ENCODE data around the gene PRKCE.
"Not testable (repeated sequence)": the region's sequence is repeated elsewhere in the genome, so short reads cannot be mapped to it uniquely, and the experiment has no call there.

Gene PRKCE

DNA sequence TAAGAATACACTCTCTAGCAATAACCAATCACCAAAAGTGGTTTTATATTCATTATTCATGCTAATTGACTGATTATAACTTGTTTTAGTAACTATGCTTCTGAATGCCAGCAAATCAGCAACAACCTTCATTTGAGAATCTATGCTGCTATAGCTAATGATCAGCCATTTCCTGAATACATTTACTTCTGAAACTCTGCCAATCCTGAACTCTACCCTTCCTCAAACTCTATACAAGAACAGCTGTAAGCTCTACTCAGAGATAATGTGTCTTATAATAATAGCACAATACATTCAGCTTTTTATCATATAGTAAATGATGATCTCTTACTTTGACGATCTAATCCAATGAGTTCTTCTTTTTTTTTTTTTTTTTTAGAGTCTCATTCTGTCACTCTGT, 560.0 kb downstream of the PRKCE start:
- TF ChIP-seq, protein P1, sequence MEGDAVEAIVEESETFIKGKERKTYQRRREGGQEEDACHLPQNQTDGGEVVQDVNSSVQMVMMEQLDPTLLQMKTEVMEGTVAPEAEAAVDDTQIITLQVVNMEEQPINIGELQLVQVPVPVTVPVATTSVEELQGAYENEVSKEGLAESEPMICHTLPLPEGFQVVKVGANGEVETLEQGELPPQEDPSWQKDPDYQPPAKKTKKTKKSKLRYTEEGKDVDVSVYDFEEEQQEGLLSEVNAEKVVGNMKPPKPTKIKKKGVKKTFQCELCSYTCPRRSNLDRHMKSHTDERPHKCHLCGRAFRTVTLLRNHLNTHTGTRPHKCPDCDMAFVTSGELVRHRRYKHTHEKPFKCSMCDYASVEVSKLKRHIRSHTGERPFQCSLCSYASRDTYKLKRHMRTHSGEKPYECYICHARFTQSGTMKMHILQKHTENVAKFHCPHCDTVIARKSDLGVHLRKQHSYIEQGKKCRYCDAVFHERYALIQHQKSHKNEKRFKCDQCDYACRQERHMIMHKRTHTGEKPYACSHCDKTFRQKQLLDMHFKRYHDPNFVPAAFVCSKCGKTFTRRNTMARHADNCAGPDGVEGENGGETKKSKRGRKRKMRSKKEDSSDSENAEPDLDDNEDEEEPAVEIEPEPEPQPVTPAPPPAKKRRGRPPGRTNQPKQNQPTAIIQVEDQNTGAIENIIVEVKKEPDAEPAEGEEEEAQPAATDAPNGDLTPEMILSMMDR (IDR thresholded peaks at IDR 0.05; ENCODE audit: extremely low read depth, missing control alignments) = no peak
- DNase-seq (ENCODE audit: low spot score) = no peak

GRCh38 chr2:46213906-46214305, 562.4 kb downstream of the PRKCE start:
- TF ChIP-seq, protein P1 (IDR thresholded peaks at IDR 0.05; ENCODE audit: extremely low read depth, missing control alignments) = no peak
- DNase-seq (ENCODE audit: low spot score) = no peak

DNA sequence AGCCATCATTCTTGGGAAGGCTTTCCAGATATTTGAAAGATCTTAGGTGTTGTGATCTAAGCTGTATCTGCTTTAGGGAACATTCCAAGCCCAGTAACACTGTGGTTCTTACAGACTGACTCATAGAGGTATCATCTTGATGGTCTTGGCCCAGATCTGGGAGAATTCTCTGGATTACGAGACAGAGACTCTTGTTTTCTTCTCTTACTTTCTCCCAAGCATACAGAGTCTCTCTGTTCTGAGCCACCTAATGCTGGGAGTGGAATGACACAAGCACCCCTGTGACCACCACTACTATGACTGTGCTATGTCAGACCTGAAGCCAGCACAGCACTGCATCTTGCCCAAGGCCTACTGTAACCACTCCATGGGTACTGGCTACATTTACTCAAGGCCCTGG, 564.7 kb downstream of the PRKCE start:
- no peak for DNase-seq (ENCODE audit: low spot score)
- TF ChIP-seq, protein P1 (IDR thresholded peaks at IDR 0.05; ENCODE audit: extremely low read depth, missing control alignments) = no peak

DNA sequence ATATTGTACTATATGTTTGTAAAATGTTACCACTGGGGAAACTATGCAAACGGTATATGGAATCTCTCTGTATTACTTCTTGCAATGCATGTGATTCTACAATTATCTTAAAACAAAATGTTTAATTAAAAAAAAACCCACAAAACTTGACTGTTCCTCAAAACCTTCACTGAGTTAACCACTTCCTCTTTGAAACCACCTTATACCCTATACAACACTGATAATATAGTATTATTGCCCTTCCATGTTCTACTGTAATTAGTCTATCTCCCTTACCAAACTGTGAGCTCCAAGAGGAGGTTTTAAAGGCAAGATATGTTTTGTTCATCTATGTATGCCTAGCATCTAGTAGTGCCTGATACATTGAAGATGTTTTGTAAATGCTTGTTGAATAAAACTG, 572.0 kb downstream of the PRKCE start:
- DNase-seq (ENCODE audit: low spot score) = not testable (repeated sequence)

- TF ChIP-seq, protein P1 (IDR thresholded peaks at IDR 0.05; ENCODE audit: extremely low read depth, missing control alignments) = no peak
- DNase-seq (ENCODE audit: low spot score) = no peak
Observed at GRCh38 chr2:46225150-46225625, 573.7 kb downstream of the PRKCE start.

DNA sequence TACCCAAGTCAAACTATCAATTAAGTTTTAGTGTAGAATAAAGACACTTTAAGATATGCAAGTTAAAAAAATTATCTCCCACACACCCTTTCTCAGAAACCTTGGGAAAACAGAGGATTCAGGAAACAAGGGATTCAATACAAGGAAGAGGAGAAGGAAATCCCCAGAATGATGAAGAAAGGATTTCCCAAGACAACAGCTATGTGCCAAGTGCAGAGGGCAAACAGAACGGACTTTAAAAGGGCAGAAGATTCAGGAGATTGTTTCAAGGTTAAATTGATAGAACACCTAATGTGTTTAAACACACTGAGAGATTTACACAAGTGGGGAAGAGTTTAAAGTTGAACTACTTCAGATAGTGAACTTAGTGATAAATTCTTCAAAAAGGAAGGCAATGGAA, 574.3 kb downstream of the PRKCE start:
- DNase-seq (ENCODE audit: low spot score) = no peak
- TF ChIP-seq, protein P1 (IDR thresholded peaks at IDR 0.05; ENCODE audit: extremely low read depth, missing control alignments) = no peak

GRCh38 chr2:46226620-46227019, 575.1 kb downstream of the PRKCE start:
- TF ChIP-seq, protein P1 (IDR thresholded peaks at IDR 0.05; ENCODE audit: extremely low read depth, missing control alignments) = no peak

DNA sequence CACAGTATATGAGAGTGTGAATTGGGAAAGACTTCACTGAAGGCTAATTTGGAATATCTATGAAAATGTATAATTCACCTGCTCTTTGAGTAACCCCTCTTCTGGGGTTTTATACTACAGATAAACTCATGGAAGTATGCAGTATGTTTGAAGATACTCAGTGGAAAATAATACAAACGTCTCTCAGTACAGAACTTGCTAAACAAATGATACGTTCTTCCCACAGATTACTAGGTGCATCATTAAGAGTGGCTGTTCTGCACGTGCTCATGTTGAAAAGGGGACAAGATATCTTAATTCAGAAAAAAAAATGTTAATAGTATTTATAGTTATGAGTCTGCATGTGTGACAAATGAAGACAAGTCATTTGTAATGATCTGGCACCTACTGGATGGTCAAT, 575.5 kb downstream of the PRKCE start:
- TF ChIP-seq, protein P1 (IDR thresholded peaks at IDR 0.05; ENCODE audit: extremely low read depth, missing control alignments) = no peak
- no peak for DNase-seq (ENCODE audit: low spot score)

More at GRCh38 chr2:46226620-46227019, 575.1 kb downstream of the PRKCE start:
- DNase-seq (ENCODE audit: low spot score) = no peak

Data from GM20000 (cell line).